ENCODE data around the gene ELAPOR1. TPM values are rescaled to one million over a fixed set of nuclear protein-coding genes. Genes with fewer than 3 reads are reported as not detected.

Gene ELAPOR1
- total RNA-seq, 1 donor from 2014 or later = 0.08 TPM

- H3K36me3 ChIP-seq (ENCODE audit: control insufficient read depth, insufficient read depth, low read length) = no peaks in the 10 kb centered on the region
- H3K27me3 ChIP-seq (ENCODE audit: control insufficient read depth, insufficient read depth, low read length) = no peaks in the 10 kb centered on the region
- no peak for TF ChIP-seq CTCF (IDR thresholded peaks at IDR 0.05; ENCODE audit: insufficient read depth, low read length, poor library complexity, severe bottlenecking)
- no peak for DNase-seq (ENCODE audit: low read depth)
- H3K4me3 ChIP-seq (ENCODE audit: low read depth, low read length) = no peak overlapping the region
Observed at GRCh38 chr1:109163551-109163950, 49.6 kb downstream of the ELAPOR1 start.

Other genes with a start within 250 kb of the ELAPOR1 start
- gene GPSM2, start 237.1 kb upstream of the ELAPOR1 start, total RNA-seq = 7.1 and 7.4 TPM in 2 replicates
- 14.2 and 31.5 TPM in 2 replicates for gene CLCC1, start 150.6 kb upstream of the ELAPOR1 start, total RNA-seq
- gene WDR47, start 72.0 kb upstream of the ELAPOR1 start, total RNA-seq = 10.1 and 11.5 TPM in 2 replicates
- gene TAF13, start 38.1 kb upstream of the ELAPOR1 start, total RNA-seq = 41.4 and 55.0 TPM in 2 replicates
- gene TMEM167B, start 23.4 kb upstream of the ELAPOR1 start, total RNA-seq = 20.1 and 20.4 TPM in 2 replicates
- 367 and 411 TPM in 2 replicates for gene SARS1, start 99.8 kb downstream of the ELAPOR1 start, total RNA-seq
- 18.1 and 19.4 TPM in 2 replicates for gene CELSR2, start 135.4 kb downstream of the ELAPOR1 start, total RNA-seq
- gene PSRC1, start 169.0 kb downstream of the ELAPOR1 start, total RNA-seq = 5.5 and 8.2 TPM in 2 replicates
- gene MYBPHL, start 192.9 kb downstream of the ELAPOR1 start, total RNA-seq = not detected in 2 replicates

Data from kidney epithelial cell (primary cell).